H9 (cell line): Measurements from ENCODE around the gene BAX. TPM values are rescaled to one million over a fixed set of nuclear protein-coding genes. Genes with fewer than 3 reads are reported as not detected.

ENCODE experiments used
- DNase-seq: peaks from one replicate; pipeline ENCODE4 v3.0.0-alpha.2; 2017
- H2AFZ ChIP-seq: one replicate; pipeline ENCODE4 v1.6.1; 2013; ENCODE audit warnings: mild to moderate bottlenecking, low read length, control low read depth, moderate library complexity
- H2AK5ac ChIP-seq: 2 replicates; pipeline ENCODE4 v1.6.1; 2013; ENCODE audit warnings: low read length, control low read depth, mixed read lengths; ENCODE audit not compliant: insufficient read length
- H2BK120ac ChIP-seq: one replicate; pipeline ENCODE4 v1.6.1; 2013; ENCODE audit warnings: low read depth, mild to moderate bottlenecking, low read length, control low read depth, inconsistent platforms; ENCODE audit not compliant: poor library complexity, severe bottlenecking
- H2BK12ac ChIP-seq: 2 replicates; pipeline ENCODE4 v1.6.1; 2013; ENCODE audit warnings: low read length, control low read depth, mixed read lengths, low read depth; ENCODE audit not compliant: insufficient read length
- H2BK15ac ChIP-seq: 2 replicates; pipeline ENCODE4 v1.6.1; 2013; ENCODE audit warnings: low read depth, low read length, control low read depth
- H2BK20ac ChIP-seq: one replicate; pipeline ENCODE4 v1.6.1; 2013; ENCODE audit warnings: low read depth, mild to moderate bottlenecking, low read length, control low read depth, inconsistent platforms; ENCODE audit not compliant: poor library complexity, severe bottlenecking
- H2BK5ac ChIP-seq: 2 replicates; pipeline ENCODE4 v1.6.1; 2013; ENCODE audit warnings: low read length, control low read depth, mixed read lengths; ENCODE audit not compliant: insufficient read length
- H3K14ac ChIP-seq: 2 replicates; pipeline ENCODE4 v1.6.1; 2013; ENCODE audit warnings: low read length, control low read depth; ENCODE audit not compliant: insufficient read depth
- H3K18ac ChIP-seq: 2 replicates; pipeline ENCODE4 v1.6.1; 2013; ENCODE audit warnings: low read depth, mild to moderate bottlenecking, mixed read lengths, low read length, control low read depth; ENCODE audit not compliant: insufficient read length
- H3K23ac ChIP-seq: 2 replicates; pipeline ENCODE4 v1.6.1; 2013; ENCODE audit warnings: low read length, control low read depth, mixed read lengths, low read depth; ENCODE audit not compliant: insufficient read length
- H3K23me2 ChIP-seq: 2 replicates; pipeline ENCODE4 v1.6.1; 2013; ENCODE audit warnings: low read depth, mild to moderate bottlenecking, mixed read lengths, low read length, control low read depth; ENCODE audit not compliant: insufficient read length, poor library complexity, severe bottlenecking
- H3K27ac ChIP-seq: 2 replicates; pipeline ENCODE4 v1.5.1; 2013; ENCODE audit warnings: low read length, control low read depth, mixed read lengths, low read depth; ENCODE audit not compliant: insufficient read length
- H3K27me3 ChIP-seq: 2 replicates; pipeline ENCODE4 v1.6.1; 2013; ENCODE audit warnings: low read length, control low read depth, inconsistent platforms; ENCODE audit not compliant: insufficient read depth
- H3K4ac ChIP-seq: 2 replicates; pipeline ENCODE4 v1.6.1; 2013; ENCODE audit warnings: low read depth, mild to moderate bottlenecking, control low read depth, inconsistent platforms, low read length, moderate library complexity
- H3K4me1 ChIP-seq: 2 replicates; pipeline ENCODE4 v1.6.1; 2013; ENCODE audit warnings: low read length, control low read depth, inconsistent platforms; ENCODE audit not compliant: insufficient read depth
- H3K4me2 ChIP-seq: 2 replicates; pipeline ENCODE4 v1.6.1; 2013; ENCODE audit warnings: low read length, control low read depth, mixed read lengths; ENCODE audit not compliant: insufficient read length, insufficient read depth
- H3K56ac ChIP-seq: 2 replicates; pipeline ENCODE4 v1.6.1; 2013; ENCODE audit warnings: low read depth, mild to moderate bottlenecking, mixed read lengths, low read length, control low read depth; ENCODE audit not compliant: insufficient read length
- H3K79me1 ChIP-seq: 2 replicates; pipeline ENCODE4 v1.6.1; 2013; ENCODE audit warnings: low read depth, mild to moderate bottlenecking, moderate library complexity, low read length, control low read depth, inconsistent platforms; ENCODE audit not compliant: insufficient read depth, poor library complexity, severe bottlenecking
- H3K79me2 ChIP-seq: 2 replicates; pipeline ENCODE4 v1.6.1; 2013; ENCODE audit warnings: low read length, control low read depth, inconsistent platforms; ENCODE audit not compliant: insufficient read depth
- H3K9ac ChIP-seq: 2 replicates; pipeline ENCODE4 v1.6.1; 2013; ENCODE audit warnings: low read length, control low read depth, mixed read lengths; ENCODE audit not compliant: insufficient read length; ENCODE audit errors: extremely low read depth
- H3K9me3 ChIP-seq: one replicate; pipeline ENCODE4 v1.6.1; 2013; ENCODE audit warnings: low read depth, low read length, inconsistent platforms; ENCODE audit not compliant: control insufficient read depth
- H3T11ph ChIP-seq: one replicate; pipeline ENCODE4 v1.6.1; 2013; ENCODE audit warnings: mild to moderate bottlenecking, low read length, control low read depth, inconsistent platforms
- H4K20me1 ChIP-seq: one replicate; pipeline ENCODE4 v1.6.1; 2013; ENCODE audit not compliant: control insufficient read depth, insufficient read length, insufficient read depth
- H4K5ac ChIP-seq: 2 replicates; pipeline ENCODE4 v1.6.1; 2013; ENCODE audit warnings: low read depth, mild to moderate bottlenecking, mixed read lengths, low read length, control low read depth; ENCODE audit not compliant: insufficient read length
- H4K8ac ChIP-seq: replicated peaks from 2 replicates; pipeline ENCODE4 v1.6.1; 2013; ENCODE audit warnings: low read length, control low read depth, mixed read lengths, low read depth; ENCODE audit not compliant: insufficient read length
- H4K91ac ChIP-seq: 2 replicates; pipeline ENCODE4 v1.6.1; 2013; ENCODE audit warnings: low read depth, mild to moderate bottlenecking, moderate library complexity, mixed read lengths, low read length, control low read depth; ENCODE audit not compliant: insufficient read length
- H3K27ac Mint-ChIP-seq, 3 experiments: 2 replicates in 2 of 3; 3 replicates in 1 of 3; pipeline ENCODE4 v1.8.0; 2020 to 2021; ENCODE audit warnings: mixed read lengths in 3 of 3, mild to moderate bottlenecking in 1 of 3, moderate library complexity in 1 of 3
- H3K27me3 Mint-ChIP-seq: 2 replicates; pipeline ENCODE4 v1.8.0; 2021; ENCODE audit warnings: low read depth, mild to moderate bottlenecking, moderate library complexity, mixed read lengths
- H3K36me3 Mint-ChIP-seq, 3 experiments: 2 replicates in 2 of 3; 3 replicates in 1 of 3; pipeline ENCODE4 v1.8.0; 2020 to 2021; ENCODE audit warnings: low read depth in 3 of 3, mixed read lengths in 3 of 3; ENCODE audit not compliant: insufficient read depth in 1 of 3
- H3K4me1 Mint-ChIP-seq, 2 experiments: 2 replicates each; pipeline ENCODE4 v1.8.0; 2020; ENCODE audit warnings: mixed read lengths in 2 of 2
- H3K4me3 Mint-ChIP-seq, 2 experiments: 2 replicates in 1 of 2; 3 replicates in 1 of 2; pipeline ENCODE4 v1.8.0; 2020 to 2021; ENCODE audit warnings: mild to moderate bottlenecking in 2 of 2, mixed read lengths in 2 of 2, moderate library complexity in 1 of 2
- H3K9me3 Mint-ChIP-seq, 2 experiments: 2 replicates in 1 of 2; 3 replicates in 1 of 2; pipeline ENCODE4 v1.8.0; 2020; ENCODE audit warnings: mild to moderate bottlenecking in 2 of 2, mixed read lengths in 2 of 2, moderate library complexity in 1 of 2
- CTCF ChIP-seq: fragments of 200-600 bp; sonication (generic); conservative IDR thresholded peaks from 3 replicates; pipeline ENCODE4 v1.8.0; 2021; ENCODE audit warnings: antibody characterized with exemption, mild to moderate bottlenecking
- WGBS: extraction: QIAGEN DNeasy Blood & Tissue Kit; methylation state at CpG from one replicate; pipeline ENCODE4 v1.1.7; 2013; ENCODE audit warnings: missing lambda C conversion rate, low lambda C conversion rate, mixed read lengths; ENCODE audit not compliant: insufficient read length; ENCODE audit errors: extremely low coverage; 5-methylcytosine and 5-hydroxymethylcytosine counted together
- total RNA-seq: library from RNA; stranded (reverse); gene quantifications from 2 replicates; pipeline ENCODE4 v1.2.1, GENCODE V29; 2021

Gene BAX
- total RNA-seq, 1 experiment from 2014 or later = 310 TPM

- no peak overlapping the region for H3K4me2 ChIP-seq
- Mint-ChIP-seq H3K27me3 (no peaks in the 10 kb centered on the region), H3K4me3 (no peak overlapping the region), H3K27ac (no peak overlapping the region), H3K4me1 (no peaks in the 10 kb centered on the region), H3K36me3 (peaks cover 20 to 48% (median 42%) of the 10 kb centered on the region in 3 experiments), H3K9me3 (no peaks in the 10 kb centered on the region; a peak in 1 of 5 replicates)
- no peaks in the 10 kb centered on the region for H3K79me1 ChIP-seq
- no peak overlapping the region for H3K9ac ChIP-seq
- no peak overlapping the region for H4K91ac ChIP-seq
- H3K4me1 ChIP-seq = no peaks in the 10 kb centered on the region
- H2BK5ac ChIP-seq = no peak overlapping the region
- H2AK5ac ChIP-seq = no peak overlapping the region
- no peak overlapping the region for H3K4ac ChIP-seq
- no peak overlapping the region for H2BK15ac ChIP-seq
- no peak overlapping the region for H3K27ac ChIP-seq
- no peak overlapping the region for H3T11ph ChIP-seq
- no peak overlapping the region for H3K56ac ChIP-seq
- H2BK20ac ChIP-seq = no peak overlapping the region
- WGBS = no CpG with 5 or more reads among the region's 2 CpGs
- H3K23me2 ChIP-seq = no peaks in the 10 kb centered on the region
- H2AFZ ChIP-seq = no peak overlapping the region
- H3K14ac ChIP-seq = no peak overlapping the region
- no peak for DNase-seq
- H3K27me3 ChIP-seq = no peaks in the 10 kb centered on the region
- H3K23ac ChIP-seq = no peak overlapping the region
- no peak overlapping the region for H4K8ac ChIP-seq
- no peak overlapping the region for H4K5ac ChIP-seq
- no peak overlapping the region for H3K18ac ChIP-seq
- TF ChIP-seq CTCF = no peak
- no peaks in the 10 kb centered on the region for H3K79me2 ChIP-seq
- H2BK120ac ChIP-seq = no peak overlapping the region
- no peaks in the 10 kb centered on the region for H3K9me3 ChIP-seq
- no peak overlapping the region for H2BK12ac ChIP-seq
- no peaks in the 10 kb centered on the region for H4K20me1 ChIP-seq
Observed at GRCh38 chr19:48977061-48977460, 22.4 kb downstream of the BAX start.
